Esophagus muscularis mucosa (tissue), 4 donors: Measurements from ENCODE around the gene MAML3. TPM values are rescaled to one million over a fixed set of nuclear protein-coding genes. Genes with fewer than 3 reads are reported as not detected.

Experiments
- DNase-seq: peaks from one replicate; pipeline ENCODE4 v3.0.0-alpha.2; 2017; ENCODE audit errors: extremely low spot score
- H3K27ac ChIP-seq, 4 donors: fragments of 200-600 bp; sonication (generic); replicated peaks in 1 of 4; 1 replicate in 3 of 4; 2 replicates in 1 of 4; pipeline ENCODE4 v1.5.1; 2016 to 2019; ENCODE audit warnings: mild to moderate bottlenecking in 1 of 4
- H3K27me3 ChIP-seq, 4 donors: fragments of 200-600 bp; sonication (generic); one replicate each; pipeline versions ENCODE4 v1.5.1 to v1.6.0; 2016 to 2019
- H3K36me3 ChIP-seq, 4 donors: fragments of 200-600 bp; sonication (generic); one replicate each; pipeline ENCODE4 v1.5.1; 2016 to 2019
- H3K4me1 ChIP-seq, 4 donors: fragments of 200-600 bp; sonication (generic); one replicate each; pipeline ENCODE4 v1.5.1; 2016 to 2019
- H3K4me3 ChIP-seq, 4 donors: fragments of 200-600 bp; sonication (generic); 1 replicate in 2 of 4; 2 replicates in 2 of 4; pipeline ENCODE4 v1.5.1; 2016 to 2019; ENCODE audit warnings: mild to moderate bottlenecking in 4 of 4, moderate library complexity in 1 of 4
- H3K9me3 ChIP-seq, 4 donors: fragments of 200-600 bp; sonication (generic); 1 replicate in 3 of 4; 2 replicates in 1 of 4; pipeline ENCODE4 v1.5.1; 2016 to 2019
- EP300 ChIP-seq: sonication (generic); formaldehyde crosslinking; IDR thresholded peaks from one replicate; pipeline ENCODE4 v1.6.1; 2017; ENCODE audit warnings: antibody characterized with exemption
- POLR2A ChIP-seq: fragments of 450-650 bp; IDR thresholded peaks from one replicate; pipeline ENCODE4 v1.6.1; 2017; ENCODE audit warnings: antibody characterized with exemption, moderate library complexity, mild to moderate bottlenecking, low read depth
- POLR2AphosphoS5 ChIP-seq, 2 donors: sonication (generic); formaldehyde crosslinking; IDR thresholded peaks; one replicate each; pipeline ENCODE4 v1.6.1; 2017; ENCODE audit warnings: antibody characterized with exemption in 2 of 2
- WGBS: methylation state at CpG from one replicate; pipeline ENCODE4 v1.1.5; 2018; 5-methylcytosine and 5-hydroxymethylcytosine counted together
- intact Hi-C: fragments of 100-400 bp; cut with DNase I; formaldehyde crosslinking; loops from one replicate; pipeline ENCODE4 v1.15.1; 2023
- total RNA-seq, 4 donors: library from RNA; depleted of rRNA; stranded (reverse); fragments of >200 nt; gene quantifications; one replicate each; pipeline versions ENCODE4 v1.1.0 to v1.2.1, GENCODE V29; 2016
- TF ChIP-seq, protein P1 (sequence below), 3 experiments: fragments of 200-600 bp in 2 of 3; fragments of 450-650 bp in 1 of 3; sonication (generic) in 2 of 3; IDR thresholded peaks; one replicate each; pipeline ENCODE4 v1.5.1; 2017 to 2019; ENCODE audit warnings: antibody characterized with exemption in 3 of 3, mild to moderate bottlenecking in 2 of 3, moderate library complexity in 1 of 3

The MAML3 gene
- total RNA-seq, 4 donors from 2014 or later: 5.0 to 8.7 (median 7.1) TPM

DNA sequence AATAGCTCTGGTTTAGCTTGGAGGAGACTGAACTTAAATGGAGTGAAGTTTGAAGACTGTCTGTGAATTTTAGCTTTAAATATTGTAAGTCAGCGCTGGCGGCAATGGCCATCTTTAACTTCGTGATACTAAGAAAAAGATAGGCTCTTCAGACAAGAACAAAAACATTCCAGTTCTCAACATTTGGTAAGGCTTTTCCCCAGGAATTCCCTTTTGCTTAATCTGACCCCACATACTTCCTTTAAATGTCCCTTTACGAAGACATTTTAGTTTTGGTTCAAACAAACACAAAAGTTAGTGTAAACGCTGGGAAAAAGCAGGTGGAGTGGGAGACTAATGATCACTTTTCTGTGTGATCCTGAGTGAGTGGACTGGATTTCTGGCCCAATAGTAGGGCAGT is 106.2 kb downstream of the MAML3 start:
- TF ChIP-seq, protein P1, sequence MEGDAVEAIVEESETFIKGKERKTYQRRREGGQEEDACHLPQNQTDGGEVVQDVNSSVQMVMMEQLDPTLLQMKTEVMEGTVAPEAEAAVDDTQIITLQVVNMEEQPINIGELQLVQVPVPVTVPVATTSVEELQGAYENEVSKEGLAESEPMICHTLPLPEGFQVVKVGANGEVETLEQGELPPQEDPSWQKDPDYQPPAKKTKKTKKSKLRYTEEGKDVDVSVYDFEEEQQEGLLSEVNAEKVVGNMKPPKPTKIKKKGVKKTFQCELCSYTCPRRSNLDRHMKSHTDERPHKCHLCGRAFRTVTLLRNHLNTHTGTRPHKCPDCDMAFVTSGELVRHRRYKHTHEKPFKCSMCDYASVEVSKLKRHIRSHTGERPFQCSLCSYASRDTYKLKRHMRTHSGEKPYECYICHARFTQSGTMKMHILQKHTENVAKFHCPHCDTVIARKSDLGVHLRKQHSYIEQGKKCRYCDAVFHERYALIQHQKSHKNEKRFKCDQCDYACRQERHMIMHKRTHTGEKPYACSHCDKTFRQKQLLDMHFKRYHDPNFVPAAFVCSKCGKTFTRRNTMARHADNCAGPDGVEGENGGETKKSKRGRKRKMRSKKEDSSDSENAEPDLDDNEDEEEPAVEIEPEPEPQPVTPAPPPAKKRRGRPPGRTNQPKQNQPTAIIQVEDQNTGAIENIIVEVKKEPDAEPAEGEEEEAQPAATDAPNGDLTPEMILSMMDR (IDR thresholded peaks at IDR 0.05): no peak
- TF ChIP-seq EP300 (no peak), POLR2A (no peak), POLR2AphosphoS5 (IDR thresholded peaks at IDR 0.05) (no peak)
- WGBS: 47% methylated on average over 5 of the region's 5 CpGs
- Histone ChIP-seq H3K36me3 (no peaks in the 10 kb centered on the region), H3K4me1 (peaks cover 25 to 51% (median 45%) of the 10 kb centered on the region in 4 donors), H3K27me3 (no peaks in the 10 kb centered on the region), H3K4me3 (peak overlapping the region; percentile 18 to 38 (median 22)), H3K27ac (peak overlapping the region; percentile 74 to 82 (median 76)), H3K9me3 (no peaks in the 10 kb centered on the region)
- no peak for DNase-seq
- intact Hi-C loops: loop anchor here (5.0 kb wide), 1 partner anchor 105 kb away; the partner anchor contains the start of gene MAML3

DNA sequence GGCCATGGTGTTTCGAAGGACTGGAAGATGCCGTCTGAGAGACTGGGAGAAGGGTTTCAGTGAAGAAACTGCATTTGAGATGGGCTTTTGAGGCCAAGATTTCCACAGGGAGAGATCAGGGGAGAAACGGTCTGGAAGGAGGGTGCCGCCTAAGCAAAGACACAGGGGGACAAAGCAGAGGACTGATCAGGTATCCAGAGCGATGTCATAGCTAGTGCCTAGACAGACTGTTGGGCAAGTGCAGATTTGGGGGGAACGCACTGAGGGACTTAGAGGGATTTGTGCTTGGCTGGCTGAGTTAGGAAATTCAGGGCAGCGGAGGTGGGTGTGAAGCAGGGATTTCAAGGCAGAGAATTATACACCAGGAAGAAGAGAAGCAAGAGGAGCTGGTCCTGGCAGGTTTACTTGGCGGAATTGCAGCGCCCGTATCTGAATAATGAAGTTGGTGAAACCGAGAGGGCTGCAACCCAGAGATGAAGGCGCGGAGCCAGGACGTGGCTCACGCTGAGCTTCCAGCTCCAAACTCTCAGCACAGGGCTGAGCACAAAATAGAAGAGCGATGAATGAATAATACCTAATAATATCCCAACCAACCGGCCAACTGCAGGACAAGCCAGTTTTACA is 106.9 kb downstream of the MAML3 start:
- Histone ChIP-seq H3K4me1 (peaks cover 25 to 51% (median 45%) of the 10 kb centered on the region in 4 donors), H3K4me3 (peak overlapping the region; percentile 18 to 38 (median 22)), H3K36me3 (no peaks in the 10 kb centered on the region), H3K9me3 (no peaks in the 10 kb centered on the region), H3K27me3 (no peaks in the 10 kb centered on the region), H3K27ac (peak overlapping the region; percentile 74 to 82 (median 76))
- WGBS: 68% methylated on average over 17 of the region's 17 CpGs
- DNase-seq: no peak
- intact Hi-C loops: loop anchor here (5.0 kb wide), 1 partner anchor 105 kb away; the partner anchor contains the start of gene MAML3
- TF ChIP-seq, protein P1 (IDR thresholded peaks at IDR 0.05): no peak
- TF ChIP-seq POLR2AphosphoS5 (IDR thresholded peaks at IDR 0.05): peak; percentile 17 to 26
- no peak for TF ChIP-seq POLR2A
- no peak for TF ChIP-seq EP300

DNA sequence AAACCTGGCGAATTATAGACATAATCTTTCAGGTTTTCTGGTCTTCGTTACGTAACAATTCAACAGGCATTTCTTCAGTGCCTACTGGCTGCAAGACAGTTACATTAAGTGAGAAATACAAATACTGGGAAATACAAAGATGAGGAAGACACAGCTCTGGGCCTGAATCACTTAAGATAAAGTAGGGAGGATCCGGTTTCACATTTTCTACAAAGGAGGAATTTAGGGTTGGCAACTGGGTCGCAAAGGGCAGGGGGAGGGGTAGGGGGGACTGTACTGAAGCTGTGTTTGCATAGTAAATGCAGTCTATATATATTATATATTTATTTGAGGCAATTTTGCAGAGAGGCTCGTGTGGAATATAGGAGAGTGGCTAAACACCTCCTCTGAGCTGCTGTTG is 107.4 kb downstream of the MAML3 start:
- 77% methylated on average over 6 of the region's 6 CpGs for WGBS
- Histone ChIP-seq H3K9me3 (no peaks in the 10 kb centered on the region), H3K4me1 (peaks cover 25 to 51% (median 45%) of the 10 kb centered on the region in 4 donors), H3K27me3 (no peaks in the 10 kb centered on the region), H3K27ac (peak overlapping the region; percentile 74 to 82 (median 76)), H3K4me3 (no peak overlapping the region), H3K36me3 (no peaks in the 10 kb centered on the region)
- TF ChIP-seq POLR2AphosphoS5 (IDR thresholded peaks at IDR 0.05) (no peak), POLR2A (no peak), EP300 (no peak)
- TF ChIP-seq, protein P1 (IDR thresholded peaks at IDR 0.05): no peak
- intact Hi-C loops: loop anchor here (5.0 kb wide), 1 partner anchor 106 kb away; the partner anchor contains the start of gene MAML3
- DNase-seq: no peak

DNA sequence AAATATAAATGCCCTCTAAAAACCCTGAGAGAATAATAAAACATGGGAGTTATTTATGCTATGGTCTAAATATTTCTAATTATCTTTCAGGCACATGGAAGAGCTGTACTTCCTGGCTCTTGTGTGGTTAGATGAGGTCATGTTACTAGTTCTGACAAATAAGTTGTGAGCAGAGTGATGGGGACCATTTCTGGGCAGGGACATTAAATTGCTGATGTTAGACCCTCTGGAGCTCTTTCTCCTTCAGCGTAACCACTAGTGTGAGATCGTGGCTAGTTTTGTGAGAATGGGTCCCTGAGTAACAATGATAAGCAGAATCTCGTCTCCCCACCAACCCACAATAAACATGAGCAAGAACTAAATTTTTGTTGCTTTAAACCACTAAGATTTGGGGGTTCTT is 108.0 kb downstream of the MAML3 start:
- intact Hi-C loops: loop anchor here (5.0 kb wide), 1 partner anchor 106 kb away; the partner anchor contains the start of gene MAML3
- no peak for DNase-seq
- Histone ChIP-seq H3K27me3 (no peaks in the 10 kb centered on the region), H3K4me3 (no peak overlapping the region), H3K36me3 (no peaks in the 10 kb centered on the region), H3K9me3 (no peaks in the 10 kb centered on the region), H3K4me1 (peaks cover 25 to 51% (median 45%) of the 10 kb centered on the region in 4 donors), H3K27ac (peak overlapping the region in 2 of 4 donors; percentile 74 to 77)
- TF ChIP-seq POLR2A: no peak
- 98% methylated on average over 3 of the region's 3 CpGs for WGBS

DNA sequence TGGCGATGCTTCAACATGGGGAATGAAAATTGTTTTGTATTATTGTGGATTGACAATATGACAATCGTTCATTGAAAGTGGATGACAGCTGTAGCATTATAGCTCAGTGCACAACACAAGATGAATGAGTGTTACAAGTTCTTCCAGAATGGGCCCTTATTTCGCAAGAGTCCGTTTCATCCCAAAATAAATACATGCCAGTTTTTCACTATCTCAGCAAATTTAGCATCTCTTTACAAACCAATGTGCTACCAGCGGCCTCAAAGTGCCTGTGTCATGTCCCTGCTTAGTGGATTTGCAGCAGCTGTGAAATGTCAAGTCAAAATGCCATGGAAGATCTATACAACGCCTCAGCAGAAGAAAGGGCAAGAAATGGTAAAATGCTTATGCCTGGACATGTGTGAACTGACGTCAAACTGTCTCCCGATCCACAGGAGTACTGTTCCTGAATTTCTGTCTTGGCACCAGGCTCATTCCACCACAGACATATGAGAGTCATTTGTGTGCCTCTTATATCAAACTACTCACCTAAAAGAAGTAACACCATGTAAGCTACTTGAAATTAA is 109.6 kb downstream of the MAML3 start:
- Histone ChIP-seq H3K4me1 (peaks cover 15 to 40% (median 34%) of the 10 kb centered on the region in 4 donors), H3K27ac (peak overlapping the region in 2 of 4 donors; percentile 15 to 52), H3K9me3 (no peaks in the 10 kb centered on the region), H3K4me3 (no peak overlapping the region), H3K27me3 (no peaks in the 10 kb centered on the region), H3K36me3 (no peaks in the 10 kb centered on the region)
- 61% methylated on average over 8 of the region's 8 CpGs for WGBS
- intact Hi-C loops: no loop called here
- no peak for TF ChIP-seq EP300
- TF ChIP-seq POLR2A: no peak
- peak; percentile 33 to 36 for TF ChIP-seq POLR2AphosphoS5 (IDR thresholded peaks at IDR 0.05)
- TF ChIP-seq, protein P1 (IDR thresholded peaks at IDR 0.05): no peak
- no peak for DNase-seq
